Measurements from ENCODE around the gene FAF2.

DNA sequence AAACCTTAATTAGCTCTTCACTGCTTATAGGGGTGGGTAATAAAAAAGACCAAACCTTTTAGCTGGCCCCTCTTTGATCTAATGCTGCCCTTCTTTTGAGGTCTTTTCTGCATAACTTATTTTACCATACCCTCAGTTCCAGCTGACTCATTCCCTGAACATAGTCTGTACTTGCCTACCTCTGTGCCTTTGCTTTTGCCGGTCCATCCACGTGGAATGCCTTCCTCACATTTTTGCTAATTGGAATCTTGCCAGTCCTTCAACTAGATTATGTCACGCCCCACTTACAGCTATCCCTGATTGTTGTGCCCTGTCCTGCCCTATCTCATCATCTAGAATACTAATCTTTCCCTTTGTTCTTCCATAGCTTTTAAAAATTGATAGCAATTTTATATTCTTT lies 44.2 kb downstream of the FAF2 start:
- TF ChIP-seq, protein P1, sequence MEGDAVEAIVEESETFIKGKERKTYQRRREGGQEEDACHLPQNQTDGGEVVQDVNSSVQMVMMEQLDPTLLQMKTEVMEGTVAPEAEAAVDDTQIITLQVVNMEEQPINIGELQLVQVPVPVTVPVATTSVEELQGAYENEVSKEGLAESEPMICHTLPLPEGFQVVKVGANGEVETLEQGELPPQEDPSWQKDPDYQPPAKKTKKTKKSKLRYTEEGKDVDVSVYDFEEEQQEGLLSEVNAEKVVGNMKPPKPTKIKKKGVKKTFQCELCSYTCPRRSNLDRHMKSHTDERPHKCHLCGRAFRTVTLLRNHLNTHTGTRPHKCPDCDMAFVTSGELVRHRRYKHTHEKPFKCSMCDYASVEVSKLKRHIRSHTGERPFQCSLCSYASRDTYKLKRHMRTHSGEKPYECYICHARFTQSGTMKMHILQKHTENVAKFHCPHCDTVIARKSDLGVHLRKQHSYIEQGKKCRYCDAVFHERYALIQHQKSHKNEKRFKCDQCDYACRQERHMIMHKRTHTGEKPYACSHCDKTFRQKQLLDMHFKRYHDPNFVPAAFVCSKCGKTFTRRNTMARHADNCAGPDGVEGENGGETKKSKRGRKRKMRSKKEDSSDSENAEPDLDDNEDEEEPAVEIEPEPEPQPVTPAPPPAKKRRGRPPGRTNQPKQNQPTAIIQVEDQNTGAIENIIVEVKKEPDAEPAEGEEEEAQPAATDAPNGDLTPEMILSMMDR (IDR thresholded peaks at IDR 0.05), result no peak
- no peak for TF ChIP-seq EP300 (IDR thresholded peaks at IDR 0.05)

Measured in gastroesophageal sphincter (tissue), 3 donors.